Measurements from ENCODE around the gene ATP1A4.

DNA sequence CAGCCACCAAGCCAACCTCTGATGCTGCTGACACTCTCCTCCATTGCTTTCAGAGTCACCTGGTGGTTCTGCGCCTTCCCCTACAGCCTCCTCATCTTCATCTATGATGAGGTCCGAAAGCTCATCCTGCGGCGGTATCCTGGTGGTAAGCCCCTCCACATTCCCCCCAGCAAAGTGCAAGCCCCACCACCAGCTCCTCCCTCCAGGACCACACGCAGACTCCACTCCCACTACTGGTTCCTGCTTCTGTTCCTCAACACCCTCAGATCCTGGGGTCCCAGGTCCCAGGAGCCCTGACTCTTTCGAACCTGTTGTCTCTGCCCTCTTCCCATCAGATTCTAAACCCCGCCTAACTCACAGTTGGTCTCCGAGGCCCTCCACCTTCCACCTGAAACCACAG lies 11.6 kb upstream of the ATP1A4 start:
- TF ChIP-seq, protein P1, sequence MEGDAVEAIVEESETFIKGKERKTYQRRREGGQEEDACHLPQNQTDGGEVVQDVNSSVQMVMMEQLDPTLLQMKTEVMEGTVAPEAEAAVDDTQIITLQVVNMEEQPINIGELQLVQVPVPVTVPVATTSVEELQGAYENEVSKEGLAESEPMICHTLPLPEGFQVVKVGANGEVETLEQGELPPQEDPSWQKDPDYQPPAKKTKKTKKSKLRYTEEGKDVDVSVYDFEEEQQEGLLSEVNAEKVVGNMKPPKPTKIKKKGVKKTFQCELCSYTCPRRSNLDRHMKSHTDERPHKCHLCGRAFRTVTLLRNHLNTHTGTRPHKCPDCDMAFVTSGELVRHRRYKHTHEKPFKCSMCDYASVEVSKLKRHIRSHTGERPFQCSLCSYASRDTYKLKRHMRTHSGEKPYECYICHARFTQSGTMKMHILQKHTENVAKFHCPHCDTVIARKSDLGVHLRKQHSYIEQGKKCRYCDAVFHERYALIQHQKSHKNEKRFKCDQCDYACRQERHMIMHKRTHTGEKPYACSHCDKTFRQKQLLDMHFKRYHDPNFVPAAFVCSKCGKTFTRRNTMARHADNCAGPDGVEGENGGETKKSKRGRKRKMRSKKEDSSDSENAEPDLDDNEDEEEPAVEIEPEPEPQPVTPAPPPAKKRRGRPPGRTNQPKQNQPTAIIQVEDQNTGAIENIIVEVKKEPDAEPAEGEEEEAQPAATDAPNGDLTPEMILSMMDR (conservative IDR thresholded peaks at IDR 0.05 in 1 of 2, IDR thresholded peaks at IDR 0.05 in 1 of 2; ENCODE audit: low read depth in 1 of 2, low read length in 2 of 2), result no peak
- no peak for TF ChIP-seq EZH2 (IDR thresholded peaks at IDR 0.05; ENCODE audit: low read length, missing control alignments)

Measured in fibroblast of lung (primary cell).